Measurements from ENCODE around the gene DGAT2. TPM values are rescaled to one million over a fixed set of nuclear protein-coding genes. Genes with fewer than 3 reads are reported as not detected.
A peak's percentile ranks its signal among the peaks of the same experiment; 100 is the strongest.

Gene DGAT2
- total and polyA plus RNA-seq, 4 donors = 0.41 to 4.4 (median 1.4) TPM

DNA sequence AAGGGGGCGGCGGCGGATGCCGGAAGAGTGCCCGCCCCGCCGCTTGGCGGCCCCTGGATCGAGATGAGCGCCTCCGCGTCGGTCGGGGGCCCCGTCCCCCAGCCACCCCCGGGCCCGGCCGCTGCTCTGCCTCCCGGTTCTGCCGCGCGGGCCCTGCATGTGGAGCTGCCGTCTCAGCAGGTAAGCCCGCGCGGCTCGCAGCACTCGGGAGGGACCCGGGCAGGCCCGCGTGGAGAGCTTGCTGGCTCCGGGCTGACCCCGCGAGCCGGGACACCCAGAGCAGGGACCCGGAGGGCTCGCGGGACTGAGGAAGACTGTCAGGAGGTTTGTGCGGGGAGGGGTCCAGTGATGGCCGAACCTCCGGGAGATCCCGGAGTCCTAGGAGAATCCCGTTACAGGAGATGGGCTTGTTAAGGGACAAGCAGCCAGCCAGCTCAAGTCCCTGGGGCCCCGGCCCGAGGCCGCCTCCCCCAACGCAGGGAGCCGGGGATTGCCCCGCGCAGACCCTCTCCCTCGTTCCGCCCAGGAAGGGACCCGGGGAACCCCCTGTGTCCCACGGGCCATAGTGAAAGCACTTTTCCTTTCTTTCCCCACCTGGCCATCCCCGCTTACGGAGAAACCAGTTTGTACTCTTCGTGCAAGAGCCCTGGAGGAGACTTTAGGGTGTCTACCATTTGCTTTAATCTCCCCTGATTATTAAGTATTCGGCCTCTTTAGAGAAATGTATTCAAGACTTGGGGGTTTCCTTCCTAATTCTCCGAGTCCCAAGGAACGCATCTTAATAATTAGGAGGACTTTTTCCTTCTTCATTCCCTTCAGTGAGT, 47.0 kb downstream of the DGAT2 start:
- no peaks in the 10 kb centered on the region for H3K36me3 ChIP-seq (ENCODE audit: control insufficient read depth in 1 of 2, insufficient read depth in 2 of 2, low read length in 1 of 2)
- WGBS, 2 donors = 0% methylated on average over 45 to 60 of the region's 60 CpGs
- H3K4me1 ChIP-seq (ENCODE audit: control insufficient read depth in 1 of 2, insufficient read depth in 2 of 2, low read length in 2 of 2) = peaks cover 0 to 7% of the 10 kb centered on the region in 2 donors
- DNase-seq (peak in 1 of 2 donors; percentile 69), ATAC-seq (ENCODE audit: low FRiP score) (peak; percentile 56)
- intact Hi-C loops (cut with DNase I) = no loop called here
- no peaks in the 10 kb centered on the region for H3K9me3 ChIP-seq (ENCODE audit: control insufficient read depth, low read length)
- H3K27me3 ChIP-seq (ENCODE audit: control insufficient read depth in 1 of 2, insufficient read depth in 2 of 2, low read length in 1 of 2) = no peaks in the 10 kb centered on the region
- H3K4me3 ChIP-seq (ENCODE audit: low read length in 2 of 2) = peak overlapping the region; percentile 80 to 84
- H3K27ac ChIP-seq (ENCODE audit: low read depth in 1 of 2, low read length in 2 of 2) = peak overlapping the region; percentile 63 to 77

DNA sequence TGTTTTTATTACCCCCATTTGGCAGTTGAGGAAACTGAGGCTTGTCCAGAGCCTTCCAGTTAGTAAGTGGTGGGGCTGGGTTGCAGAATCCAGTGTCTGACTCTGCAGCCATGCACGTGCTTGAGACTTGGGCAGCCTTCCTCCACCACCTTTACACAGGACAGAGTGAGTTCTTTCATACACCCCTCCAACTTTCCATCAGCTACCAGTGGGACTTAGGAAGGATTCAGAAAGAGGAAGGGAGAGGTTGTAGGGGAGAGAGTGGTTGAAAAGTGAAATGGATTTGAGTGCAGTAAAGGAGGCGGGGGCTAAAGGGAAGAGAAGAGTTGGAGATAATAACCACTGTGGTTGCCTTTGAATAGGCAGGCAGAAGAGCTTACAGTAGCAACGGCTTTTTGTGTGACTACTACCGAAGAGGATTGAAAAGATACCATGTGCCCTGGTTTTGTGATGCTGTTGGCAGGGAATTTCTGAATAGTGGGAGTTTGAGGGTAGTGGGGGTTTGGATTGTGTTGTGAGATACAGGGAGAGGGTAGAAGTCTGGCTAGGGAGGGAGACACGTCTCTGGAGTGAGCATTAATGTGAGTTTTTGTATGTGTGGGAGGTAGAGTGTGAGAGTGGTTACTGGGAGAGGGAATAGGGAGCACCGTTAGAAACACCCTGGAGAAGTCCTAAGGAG, 48.1 kb downstream of the DGAT2 start:
- intact Hi-C loops (cut with DNase I) = no loop called here
- H3K27ac ChIP-seq (ENCODE audit: low read depth in 1 of 2, low read length in 2 of 2) = no peak overlapping the region
- no peak for DNase-seq
- no peaks in the 10 kb centered on the region for H3K9me3 ChIP-seq (ENCODE audit: control insufficient read depth, low read length)
- H3K4me3 ChIP-seq (ENCODE audit: low read length in 2 of 2) = no peak overlapping the region
- ATAC-seq (ENCODE audit: low FRiP score) = no peak
- H3K4me1 ChIP-seq (ENCODE audit: control insufficient read depth in 1 of 2, insufficient read depth in 2 of 2, low read length in 2 of 2) = peaks cover 0 to 7% of the 10 kb centered on the region in 2 donors
- no peaks in the 10 kb centered on the region for H3K27me3 ChIP-seq (ENCODE audit: control insufficient read depth in 1 of 2, insufficient read depth in 2 of 2, low read length in 1 of 2)
- no peaks in the 10 kb centered on the region for H3K36me3 ChIP-seq (ENCODE audit: control insufficient read depth in 1 of 2, insufficient read depth in 2 of 2, low read length in 1 of 2)
- 46 to 49% methylated on average over 6 of the region's 6 CpGs for WGBS, 2 donors

DNA sequence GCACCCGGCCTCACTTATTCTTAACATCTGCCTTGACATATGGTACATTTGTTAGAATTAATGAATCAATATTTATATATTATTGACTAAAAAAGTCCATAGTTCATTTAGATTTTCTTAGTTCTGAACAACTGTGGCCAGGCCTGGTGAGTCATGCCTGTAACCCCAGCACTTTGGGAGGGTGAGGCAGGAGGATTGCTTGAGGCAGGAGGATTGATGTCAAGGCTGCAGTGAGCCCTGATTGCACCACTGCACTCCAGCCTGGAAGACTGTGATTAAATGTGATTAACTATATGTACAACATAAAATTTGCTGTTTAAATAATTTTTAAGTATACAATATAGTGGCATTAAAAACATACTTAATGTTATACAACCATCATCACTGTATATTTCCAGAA, 52.1 kb downstream of the DGAT2 start:
- intact Hi-C loops (cut with DNase I) = no loop called here
- WGBS, 2 donors = 92 to 96% methylated on average over 1 of the region's 1 CpG
- H3K27ac ChIP-seq (ENCODE audit: low read depth in 1 of 2, low read length in 2 of 2) = no peak overlapping the region
- H3K36me3 ChIP-seq (ENCODE audit: control insufficient read depth in 1 of 2, insufficient read depth in 2 of 2, low read length in 1 of 2) = no peaks in the 10 kb centered on the region
- no peak for DNase-seq
- no peak for ATAC-seq (ENCODE audit: low FRiP score)
- H3K27me3 ChIP-seq (ENCODE audit: control insufficient read depth in 1 of 2, insufficient read depth in 2 of 2, low read length in 1 of 2) = no peaks in the 10 kb centered on the region
- H3K4me1 ChIP-seq (ENCODE audit: control insufficient read depth in 1 of 2, insufficient read depth in 2 of 2, low read length in 2 of 2) = peaks cover 0 to 7% of the 10 kb centered on the region in 2 donors
- no peaks in the 10 kb centered on the region for H3K9me3 ChIP-seq (ENCODE audit: control insufficient read depth, low read length)
- no peak overlapping the region for H3K4me3 ChIP-seq (ENCODE audit: low read length in 2 of 2)

- WGBS, 2 donors = 96 to 97% methylated on average over 5 of the region's 5 CpGs
- Histone ChIP-seq H3K27me3 (ENCODE audit: control insufficient read depth in 1 of 2, insufficient read depth in 2 of 2, low read length in 1 of 2) (no peaks in the 10 kb centered on the region), H3K4me1 (ENCODE audit: control insufficient read depth in 1 of 2, insufficient read depth in 2 of 2, low read length in 2 of 2) (peaks cover 0 to 4% of the 10 kb centered on the region in 2 donors), H3K4me3 (ENCODE audit: low read length in 2 of 2) (no peak overlapping the region), H3K36me3 (ENCODE audit: control insufficient read depth in 1 of 2, insufficient read depth in 2 of 2, low read length in 1 of 2) (no peaks in the 10 kb centered on the region), H3K9me3 (ENCODE audit: control insufficient read depth, low read length) (no peaks in the 10 kb centered on the region), H3K27ac (ENCODE audit: low read depth in 1 of 2, low read length in 2 of 2) (no peak overlapping the region)
- no peak for ATAC-seq (ENCODE audit: low FRiP score)
- intact Hi-C loops (cut with DNase I) = no loop called here
- DNase-seq = no peak
Observed at GRCh38 chr11:75821202-75821601, 52.6 kb downstream of the DGAT2 start.

GRCh38 chr11:75822541-75822940, 54.0 kb downstream of the DGAT2 start:
- Histone ChIP-seq H3K4me3 (ENCODE audit: low read length in 2 of 2) (no peak overlapping the region), H3K9me3 (ENCODE audit: control insufficient read depth, low read length) (no peaks in the 10 kb centered on the region), H3K36me3 (ENCODE audit: control insufficient read depth in 1 of 2, insufficient read depth in 2 of 2, low read length in 1 of 2) (no peaks in the 10 kb centered on the region), H3K4me1 (ENCODE audit: control insufficient read depth in 1 of 2, insufficient read depth in 2 of 2, low read length in 2 of 2) (no peaks in the 10 kb centered on the region), H3K27me3 (ENCODE audit: control insufficient read depth in 1 of 2, insufficient read depth in 2 of 2, low read length in 1 of 2) (no peaks in the 10 kb centered on the region), H3K27ac (ENCODE audit: low read depth in 1 of 2, low read length in 2 of 2) (no peak overlapping the region)
- 73 to 76% methylated on average over 3 of the region's 3 CpGs for WGBS, 2 donors
- DNase-seq = no peak
- intact Hi-C loops (cut with DNase I) = no loop called here
- ATAC-seq (ENCODE audit: low FRiP score) = no peak

GRCh38 chr11:75823415-75823814, 54.8 kb downstream of the DGAT2 start:
- intact Hi-C loops (cut with DNase I) = no loop called here
- no peak overlapping the region for H3K27ac ChIP-seq (ENCODE audit: low read depth in 1 of 2, low read length in 2 of 2)
- no peak for ATAC-seq (ENCODE audit: low FRiP score)
- H3K4me1 ChIP-seq (ENCODE audit: control insufficient read depth in 1 of 2, insufficient read depth in 2 of 2, low read length in 2 of 2) = no peaks in the 10 kb centered on the region
- H3K36me3 ChIP-seq (ENCODE audit: control insufficient read depth in 1 of 2, insufficient read depth in 2 of 2, low read length in 1 of 2) = no peaks in the 10 kb centered on the region
- no peaks in the 10 kb centered on the region for H3K9me3 ChIP-seq (ENCODE audit: control insufficient read depth, low read length)
- H3K27me3 ChIP-seq (ENCODE audit: control insufficient read depth in 1 of 2, insufficient read depth in 2 of 2, low read length in 1 of 2) = no peaks in the 10 kb centered on the region
- no peak overlapping the region for H3K4me3 ChIP-seq (ENCODE audit: low read length in 2 of 2)
- no peak for DNase-seq
- 97% methylated on average over 4 of the region's 4 CpGs for WGBS, 2 donors

DNA sequence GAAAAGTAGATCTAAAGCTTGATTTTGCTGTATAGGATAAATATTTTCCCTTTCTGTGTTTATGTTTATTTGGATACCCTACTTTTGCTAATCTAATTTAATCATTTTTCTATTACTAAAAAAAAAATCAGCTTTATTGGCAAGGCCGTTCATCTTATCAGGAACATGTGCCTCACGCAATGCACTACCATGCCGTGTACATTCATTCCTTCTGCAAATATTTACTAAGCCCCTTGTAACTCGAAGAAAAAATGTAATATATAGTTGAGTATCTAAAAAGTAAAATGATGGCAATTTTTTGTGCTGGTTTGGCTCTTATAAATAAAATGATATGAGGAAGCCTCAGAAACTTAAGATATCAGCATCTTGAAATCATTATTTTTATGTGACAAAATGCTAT, 55.4 kb downstream of the DGAT2 start:
- Histone ChIP-seq H3K4me1 (ENCODE audit: control insufficient read depth in 1 of 2, insufficient read depth in 2 of 2, low read length in 2 of 2) (no peaks in the 10 kb centered on the region), H3K27ac (ENCODE audit: low read depth in 1 of 2, low read length in 2 of 2) (no peak overlapping the region)
- DNase-seq = no peak

GRCh38 chr11:75826461-75827230, 58.1 kb downstream of the DGAT2 start:
- 4% methylated on average over 4 of the region's 4 CpGs for WGBS, 2 donors
- Histone ChIP-seq H3K4me3 (ENCODE audit: low read length in 2 of 2) (peak overlapping the region; percentile 21 to 38), H3K9me3 (ENCODE audit: control insufficient read depth, low read length) (no peaks in the 10 kb centered on the region), H3K36me3 (ENCODE audit: control insufficient read depth in 1 of 2, insufficient read depth in 2 of 2, low read length in 1 of 2) (no peaks in the 10 kb centered on the region), H3K27me3 (ENCODE audit: control insufficient read depth in 1 of 2, insufficient read depth in 2 of 2, low read length in 1 of 2) (no peaks in the 10 kb centered on the region), H3K4me1 (ENCODE audit: control insufficient read depth in 1 of 2, insufficient read depth in 2 of 2, low read length in 2 of 2) (no peaks in the 10 kb centered on the region), H3K27ac (ENCODE audit: low read depth in 1 of 2, low read length in 2 of 2) (peak overlapping the region; percentile 86 to 88)
- no peak for DNase-seq
- ATAC-seq (ENCODE audit: low FRiP score) = peak; percentile 86
- intact Hi-C loops (cut with DNase I) = no loop called here

More for the DNA sequence above, 55.4 kb downstream of the DGAT2 start:
- no peaks in the 10 kb centered on the region for H3K36me3 ChIP-seq (ENCODE audit: control insufficient read depth in 1 of 2, insufficient read depth in 2 of 2, low read length in 1 of 2)
- intact Hi-C loops (cut with DNase I) = no loop called here
- no peaks in the 10 kb centered on the region for H3K9me3 ChIP-seq (ENCODE audit: control insufficient read depth, low read length)
- no peak for ATAC-seq (ENCODE audit: low FRiP score)
- WGBS, 2 donors = 44 to 49% methylated on average over 4 of the region's 4 CpGs
- no peak overlapping the region for H3K4me3 ChIP-seq (ENCODE audit: low read length in 2 of 2)
- no peaks in the 10 kb centered on the region for H3K27me3 ChIP-seq (ENCODE audit: control insufficient read depth in 1 of 2, insufficient read depth in 2 of 2, low read length in 1 of 2)

Data from aorta (tissue), 5 donors.